Measurements from ENCODE around the gene IL24. TPM values are rescaled to one million over a fixed set of nuclear protein-coding genes. Genes with fewer than 3 reads are reported as not detected.
"Not testable (repeated sequence)": the region's sequence is repeated elsewhere in the genome, so short reads cannot be mapped to it uniquely, and the experiment has no call there.

IL24 gene, protein sequence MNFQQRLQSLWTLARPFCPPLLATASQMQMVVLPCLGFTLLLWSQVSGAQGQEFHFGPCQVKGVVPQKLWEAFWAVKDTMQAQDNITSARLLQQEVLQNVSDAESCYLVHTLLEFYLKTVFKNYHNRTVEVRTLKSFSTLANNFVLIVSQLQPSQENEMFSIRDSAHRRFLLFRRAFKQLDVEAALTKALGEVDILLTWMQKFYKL
- total RNA-seq (2014; rRNA removed; shearing (Covaris generic)) = 0.37 TPM in 1 of 2 replicates, not detected in the other
- 0.95 TPM in 2 replicates for polyA plus RNA-seq (2015; cell fraction: cytosol; rRNA removed)
- 0.60 and 5.0 TPM in 2 replicates for polyA plus RNA-seq (2015; cell fraction: nucleus; rRNA removed)

- in situ Hi-C loops (cut with HindIII; ENCODE audit: low pct_unique_long_range_greater_than_20kb, low sequenced_read_pairs) = no loop called here
- no peak for DNase-seq (ENCODE audit: low read depth, low spot score)
These were observed at the start of gene IL24 for GRCh38 chr1:206897175-206897574. IL24 (plus strand) TSS chr1:206897443; CDS start chr1:206897833, 390 bp downstream.

- in situ Hi-C loops (cut with HindIII; ENCODE audit: low pct_unique_long_range_greater_than_20kb, low sequenced_read_pairs) = no loop called here
These were observed 49.3 kb upstream of the IL24 start for GRCh38 chr1:206847946-206848345.

GRCh38 chr1:206850401-206850800 is 46.8 kb upstream of the IL24 start:
- in situ Hi-C loops (cut with HindIII; ENCODE audit: low pct_unique_long_range_greater_than_20kb, low sequenced_read_pairs) = no loop called here
- no peak for DNase-seq (ENCODE audit: low read depth, low spot score)

More at GRCh38 chr1:206847946-206848345, 49.3 kb upstream of the IL24 start:
- DNase-seq (ENCODE audit: low read depth, low spot score) = no peak

DNA sequence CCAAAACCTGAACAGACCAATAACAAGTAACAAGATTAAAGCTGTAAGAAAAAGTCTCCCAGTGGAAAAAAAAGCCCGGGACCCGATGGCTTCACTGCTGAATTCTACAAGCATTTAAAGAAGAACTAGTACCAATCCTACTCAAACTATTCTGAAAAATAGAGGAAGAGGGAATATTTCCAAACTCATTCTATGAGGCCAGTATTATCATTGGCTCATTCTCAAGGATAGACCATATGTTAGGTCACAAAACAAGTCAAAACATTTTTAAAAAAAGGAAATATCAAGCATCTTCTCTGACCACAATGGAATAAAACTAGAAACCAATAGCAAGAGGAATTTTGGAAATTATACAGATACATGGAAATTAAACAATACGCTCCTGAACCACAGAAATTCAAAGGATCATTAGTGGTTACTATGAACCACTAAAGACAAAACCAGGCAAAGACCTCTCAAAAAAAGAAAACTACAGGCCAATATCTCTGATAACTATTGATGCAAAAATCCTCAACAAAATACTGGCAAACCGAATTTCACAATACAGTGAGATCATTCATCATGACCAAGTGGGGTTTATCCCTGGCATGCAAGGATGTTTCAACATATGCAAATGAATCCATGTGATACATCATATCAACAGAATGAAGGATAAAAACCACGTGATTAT is 45.8 kb upstream of the IL24 start:
- in situ Hi-C loops (cut with HindIII; ENCODE audit: low pct_unique_long_range_greater_than_20kb, low sequenced_read_pairs) = no loop called here
- DNase-seq (ENCODE audit: low read depth, low spot score) = no peak

DNA sequence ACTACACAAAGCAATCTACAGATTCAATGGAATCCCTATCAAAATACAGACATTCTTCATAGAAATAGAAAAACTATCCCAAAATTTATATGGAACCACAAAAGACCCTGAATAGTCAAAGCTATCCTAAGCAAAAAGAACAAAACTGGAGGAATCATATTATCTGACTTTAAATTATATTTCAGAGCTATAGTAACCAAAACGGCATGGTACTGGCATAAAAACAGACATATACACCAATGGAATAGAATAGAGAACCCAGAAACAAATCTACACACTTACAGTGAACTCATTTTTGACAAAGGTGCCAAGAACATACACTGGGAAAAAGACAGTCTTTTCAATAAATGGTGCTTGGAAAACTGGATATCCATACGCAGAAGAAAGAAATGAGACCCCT is 44.6 kb upstream of the IL24 start:
- DNase-seq (ENCODE audit: low read depth, low spot score); in situ Hi-C loops (cut with HindIII; ENCODE audit: low pct_unique_long_range_greater_than_20kb, low sequenced_read_pairs): not testable (repeated sequence)

- DNase-seq (ENCODE audit: low read depth, low spot score); in situ Hi-C loops (cut with HindIII; ENCODE audit: low pct_unique_long_range_greater_than_20kb, low sequenced_read_pairs): not testable (repeated sequence)
These were observed 43.5 kb upstream of the IL24 start for GRCh38 chr1:206853696-206854095.

DNA sequence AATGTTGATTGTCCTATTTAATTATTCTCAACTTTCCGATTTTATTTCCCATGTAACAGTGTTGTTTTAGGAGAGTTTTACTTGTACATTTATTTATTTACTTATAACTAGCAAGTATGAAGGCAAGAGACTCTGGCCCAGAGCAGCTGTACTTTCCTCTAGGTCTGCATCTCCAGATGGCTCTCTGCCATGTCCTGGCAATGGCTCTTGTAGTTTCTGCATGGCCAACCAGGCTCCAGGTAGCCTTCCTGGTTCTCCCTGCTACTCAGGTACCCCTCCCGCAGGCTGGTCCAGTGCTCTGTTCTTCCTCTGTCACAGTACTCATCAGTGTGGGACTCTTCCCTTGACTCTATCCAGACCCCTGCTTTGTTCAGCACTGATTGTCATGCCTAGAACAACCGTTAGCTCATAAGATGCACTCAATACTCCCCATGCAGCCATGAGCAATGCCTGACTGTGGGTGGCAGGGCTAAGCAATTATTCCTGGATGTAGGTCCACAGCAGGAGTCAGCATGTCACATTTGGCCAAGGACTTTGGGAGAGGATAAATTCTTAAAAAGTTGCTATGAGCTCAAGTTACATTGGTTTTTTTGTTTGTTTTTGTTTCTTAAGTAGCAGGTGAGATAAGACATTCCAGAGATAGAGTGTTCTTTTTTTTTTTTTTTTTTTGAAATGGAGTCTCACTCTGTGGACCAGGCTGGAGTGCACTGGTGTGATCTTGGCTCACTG is 42.7 kb upstream of the IL24 start:
- in situ Hi-C loops (cut with HindIII; ENCODE audit: low pct_unique_long_range_greater_than_20kb, low sequenced_read_pairs) = no loop called here
- no peak for DNase-seq (ENCODE audit: low read depth, low spot score)

DNA sequence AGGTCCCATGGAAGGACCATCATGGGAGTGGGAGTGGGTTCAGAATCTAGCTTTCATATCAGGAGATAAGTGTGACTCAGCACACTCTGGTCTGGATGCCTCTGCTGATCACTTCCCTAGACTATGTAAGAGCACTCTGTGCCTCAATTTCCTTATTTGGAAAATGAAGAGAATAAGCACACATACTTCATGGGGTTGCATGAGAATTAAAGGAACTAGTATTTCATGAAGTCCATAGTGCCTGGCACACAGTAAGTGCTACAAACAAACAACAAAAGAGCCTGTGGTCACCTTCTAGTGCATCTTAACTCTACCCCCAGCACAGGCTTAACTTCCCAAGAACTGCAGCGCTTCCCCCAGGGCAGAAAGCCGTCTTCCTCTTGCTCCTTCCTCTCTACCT is 41.4 kb upstream of the IL24 start:
- in situ Hi-C loops (cut with HindIII; ENCODE audit: low pct_unique_long_range_greater_than_20kb, low sequenced_read_pairs) = no loop called here
- no peak for DNase-seq (ENCODE audit: low read depth, low spot score)

DNA sequence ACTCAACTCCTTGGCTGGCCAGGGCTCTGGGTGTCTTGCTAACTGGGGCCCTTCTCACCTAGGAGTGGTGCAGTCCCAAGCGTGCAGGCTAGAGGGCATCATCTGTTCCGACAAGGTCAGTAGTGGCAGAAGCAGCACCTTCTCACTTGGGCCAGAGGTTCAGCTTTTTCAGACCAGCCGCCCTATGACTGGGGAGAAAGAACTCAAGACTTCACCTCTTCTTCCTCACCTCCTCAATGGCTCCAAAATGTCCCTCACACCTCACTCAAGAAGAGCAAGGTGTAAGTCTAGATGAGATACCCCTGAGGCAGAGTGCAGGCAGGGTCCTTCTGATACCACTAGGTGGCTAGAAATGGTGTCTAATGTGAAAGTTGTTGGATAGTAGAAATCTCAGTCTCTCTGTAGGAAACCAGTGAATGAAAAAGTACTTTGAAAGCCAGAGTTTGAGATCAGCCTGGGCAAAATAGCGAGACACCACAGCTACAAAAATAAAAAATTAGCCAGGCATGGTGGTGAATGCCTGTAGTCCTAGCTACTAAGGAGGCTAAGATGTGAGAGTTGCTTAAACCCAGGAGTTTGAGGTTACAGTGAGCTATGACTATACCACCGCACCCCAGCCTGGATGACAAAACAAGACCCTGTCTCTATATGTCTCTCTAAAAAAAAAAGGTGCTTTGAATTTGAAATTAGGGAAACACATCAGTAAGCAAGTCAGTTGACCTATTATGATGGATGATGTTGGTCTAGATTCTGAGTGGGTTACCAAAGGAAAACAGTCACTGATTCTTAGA is 40.4 kb upstream of the IL24 start:
- in situ Hi-C loops (cut with HindIII; ENCODE audit: low pct_unique_long_range_greater_than_20kb, low sequenced_read_pairs) = no loop called here
- peak; percentile 52 for DNase-seq (ENCODE audit: low read depth, low spot score)

GRCh38 chr1:206859082-206859521 is 38.1 kb upstream of the IL24 start:
- in situ Hi-C loops (cut with HindIII; ENCODE audit: low pct_unique_long_range_greater_than_20kb, low sequenced_read_pairs) = no loop called here
- DNase-seq (ENCODE audit: low read depth, low spot score) = no peak

GRCh38 chr1:206860165-206860564 is 37.1 kb upstream of the IL24 start:
- in situ Hi-C loops (cut with HindIII; ENCODE audit: low pct_unique_long_range_greater_than_20kb, low sequenced_read_pairs) = no loop called here
- DNase-seq (ENCODE audit: low read depth, low spot score) = no peak

DNA sequence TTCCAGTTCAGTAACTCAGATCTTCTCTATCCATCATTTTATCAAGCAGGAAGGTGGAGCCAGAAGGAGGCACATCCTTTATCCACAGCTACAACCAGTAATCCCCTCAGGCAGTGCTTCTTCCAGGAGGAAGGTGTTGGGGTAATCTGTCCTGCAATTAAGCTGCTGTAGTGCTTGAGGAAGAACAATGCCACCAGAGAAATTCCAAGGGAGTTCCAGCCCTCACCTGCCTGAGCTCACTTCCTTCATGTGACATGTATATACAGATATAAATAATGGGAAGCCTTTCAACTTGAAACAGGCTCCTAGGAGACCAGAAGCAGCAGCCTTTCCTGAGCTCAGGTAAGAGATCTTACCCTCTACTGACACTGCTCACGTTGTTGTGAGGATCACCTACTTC is 34.0 kb upstream of the IL24 start:
- in situ Hi-C loops (cut with HindIII; ENCODE audit: low pct_unique_long_range_greater_than_20kb, low sequenced_read_pairs) = no loop called here
- DNase-seq (ENCODE audit: low read depth, low spot score) = no peak

- DNase-seq (ENCODE audit: low read depth, low spot score) = peak; percentile 72
- in situ Hi-C loops (cut with HindIII; ENCODE audit: low pct_unique_long_range_greater_than_20kb, low sequenced_read_pairs) = no loop called here
These were observed 32.1 kb upstream of the IL24 start, which contains the start of gene IL20 for GRCh38 chr1:206864939-206865671. IL20 (plus strand) TSS chr1:206865623; CDS start chr1:206865853, 230 bp downstream.

GRCh38 chr1:206866062-206866461 is 31.2 kb upstream of the IL24 start:
- DNase-seq (ENCODE audit: low read depth, low spot score) = no peak

GRCh38 chr1:206867239-206867638 is 30.0 kb upstream of the IL24 start:
- in situ Hi-C loops (cut with HindIII; ENCODE audit: low pct_unique_long_range_greater_than_20kb, low sequenced_read_pairs) = no loop called here
- no peak for DNase-seq (ENCODE audit: low read depth, low spot score)

More at GRCh38 chr1:206866062-206866461, 31.2 kb upstream of the IL24 start:
- in situ Hi-C loops (cut with HindIII; ENCODE audit: low pct_unique_long_range_greater_than_20kb, low sequenced_read_pairs) = no loop called here

DNA sequence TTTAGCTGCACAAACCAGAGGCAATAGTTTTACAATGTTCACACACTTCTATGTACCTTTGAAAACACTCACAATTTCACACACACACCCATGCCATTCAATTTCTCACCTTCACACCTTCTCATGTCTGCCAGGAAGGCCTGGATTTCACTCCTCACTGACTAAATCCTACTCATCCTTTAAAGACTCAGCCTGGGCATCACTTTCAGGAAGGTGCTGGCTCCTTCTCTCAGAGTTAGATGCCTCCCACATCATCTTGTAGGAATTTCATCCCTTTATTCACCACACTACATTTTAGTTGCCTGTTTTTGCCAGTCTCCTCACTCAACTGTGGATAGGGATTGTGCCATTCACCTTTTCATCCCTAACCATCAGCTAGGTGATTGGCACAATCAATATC is 29.5 kb upstream of the IL24 start:
- in situ Hi-C loops (cut with HindIII; ENCODE audit: low pct_unique_long_range_greater_than_20kb, low sequenced_read_pairs) = no loop called here
- DNase-seq (ENCODE audit: low read depth, low spot score) = no peak

DNA sequence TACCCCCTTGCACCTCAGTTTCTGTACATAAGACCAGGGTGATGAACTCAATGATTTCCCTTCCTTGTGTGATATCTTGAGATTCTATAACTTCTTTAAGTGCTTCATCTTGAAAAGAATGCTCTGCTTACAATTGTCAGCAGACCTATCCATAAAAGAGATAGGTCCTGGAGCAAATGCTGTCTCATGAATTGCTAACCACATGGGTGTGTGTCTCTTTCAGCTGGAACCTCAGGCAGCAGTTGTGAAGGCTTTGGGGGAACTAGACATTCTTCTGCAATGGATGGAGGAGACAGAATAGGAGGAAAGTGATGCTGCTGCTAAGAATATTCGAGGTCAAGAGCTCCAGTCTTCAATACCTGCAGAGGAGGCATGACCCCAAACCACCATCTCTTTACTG is 29.0 kb upstream of the IL24 start:
- no peak for DNase-seq (ENCODE audit: low read depth, low spot score)
- in situ Hi-C loops (cut with HindIII; ENCODE audit: low pct_unique_long_range_greater_than_20kb, low sequenced_read_pairs) = no loop called here
